Esophagus muscularis mucosa (tissue), 4 donors: Measurements from ENCODE around the gene CPSF4L. TPM values are rescaled to one million over a fixed set of nuclear protein-coding genes. Genes with fewer than 3 reads are reported as not detected.

ENCODE experiments used
- DNase-seq: peaks from one replicate; pipeline ENCODE4 v3.0.0-alpha.2; 2017; ENCODE audit errors: extremely low spot score
- H3K27ac ChIP-seq, 4 donors: fragments of 200-600 bp; sonication (generic); replicated peaks in 1 of 4; 1 replicate in 3 of 4; 2 replicates in 1 of 4; pipeline ENCODE4 v1.5.1; 2016 to 2019; ENCODE audit warnings: mild to moderate bottlenecking in 1 of 4
- H3K27me3 ChIP-seq, 4 donors: fragments of 200-600 bp; sonication (generic); one replicate each; pipeline versions ENCODE4 v1.5.1 to v1.6.0; 2016 to 2019
- H3K36me3 ChIP-seq, 4 donors: fragments of 200-600 bp; sonication (generic); one replicate each; pipeline ENCODE4 v1.5.1; 2016 to 2019
- H3K4me1 ChIP-seq, 4 donors: fragments of 200-600 bp; sonication (generic); one replicate each; pipeline ENCODE4 v1.5.1; 2016 to 2019
- H3K4me3 ChIP-seq, 4 donors: fragments of 200-600 bp; sonication (generic); 1 replicate in 2 of 4; 2 replicates in 2 of 4; pipeline ENCODE4 v1.5.1; 2016 to 2019; ENCODE audit warnings: mild to moderate bottlenecking in 4 of 4, moderate library complexity in 1 of 4
- H3K9me3 ChIP-seq, 4 donors: fragments of 200-600 bp; sonication (generic); 1 replicate in 3 of 4; 2 replicates in 1 of 4; pipeline ENCODE4 v1.5.1; 2016 to 2019
- EP300 ChIP-seq: sonication (generic); formaldehyde crosslinking; IDR thresholded peaks from one replicate; pipeline ENCODE4 v1.6.1; 2017; ENCODE audit warnings: antibody characterized with exemption
- POLR2A ChIP-seq: fragments of 450-650 bp; IDR thresholded peaks from one replicate; pipeline ENCODE4 v1.6.1; 2017; ENCODE audit warnings: antibody characterized with exemption, moderate library complexity, mild to moderate bottlenecking, low read depth
- POLR2AphosphoS5 ChIP-seq, 2 donors: sonication (generic); formaldehyde crosslinking; IDR thresholded peaks; one replicate each; pipeline ENCODE4 v1.6.1; 2017; ENCODE audit warnings: antibody characterized with exemption in 2 of 2
- WGBS: methylation state at CpG from one replicate; pipeline ENCODE4 v1.1.5; 2018; 5-methylcytosine and 5-hydroxymethylcytosine counted together
- intact Hi-C: fragments of 100-400 bp; cut with DNase I; formaldehyde crosslinking; loops from one replicate; pipeline ENCODE4 v1.15.1; 2023
- total RNA-seq, 4 donors: library from RNA; depleted of rRNA; stranded (reverse); fragments of >200 nt; gene quantifications; one replicate each; pipeline versions ENCODE4 v1.1.0 to v1.2.1, GENCODE V29; 2016
- TF ChIP-seq, protein P1 (sequence below), 3 experiments: fragments of 200-600 bp in 2 of 3; fragments of 450-650 bp in 1 of 3; sonication (generic) in 2 of 3; IDR thresholded peaks; one replicate each; pipeline ENCODE4 v1.5.1; 2017 to 2019; ENCODE audit warnings: antibody characterized with exemption in 3 of 3, mild to moderate bottlenecking in 2 of 3, moderate library complexity in 1 of 3

CPSF4L gene
- total RNA-seq, 4 donors from 2014 or later = not detected

DNA sequence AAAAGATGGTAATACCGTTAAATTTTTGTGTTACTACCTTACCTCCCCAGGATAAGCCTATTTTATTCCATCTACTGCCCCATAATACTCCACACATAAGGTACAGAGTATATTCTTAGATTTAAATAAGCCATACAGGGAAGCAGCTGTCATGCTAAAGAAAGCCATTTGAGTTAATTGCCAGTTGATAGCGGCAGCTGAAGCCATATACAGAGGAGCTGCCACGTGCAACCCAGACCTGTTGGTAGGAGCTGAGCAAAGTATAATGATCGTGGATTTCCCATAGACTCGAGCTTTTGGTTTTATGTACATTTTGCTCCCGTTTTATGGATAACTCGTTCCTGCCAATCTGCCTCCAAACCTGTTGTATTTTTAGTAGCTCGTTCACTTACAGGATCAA lies 12.0 kb downstream of the CPSF4L start:
- Histone ChIP-seq H3K36me3 (peaks cover 0 to 42% (median 22%) of the 10 kb centered on the region in 4 donors), H3K4me3 (no peak overlapping the region), H3K9me3 (no peaks in the 10 kb centered on the region), H3K27ac (no peak overlapping the region), H3K27me3 (no peaks in the 10 kb centered on the region), H3K4me1 (no peaks in the 10 kb centered on the region)
- intact Hi-C loops = no loop called here
- DNase-seq = no peak
- no peak for TF ChIP-seq POLR2AphosphoS5 (IDR thresholded peaks at IDR 0.05)
- no peak for TF ChIP-seq POLR2A
- TF ChIP-seq EP300 = no peak
- TF ChIP-seq, protein P1, sequence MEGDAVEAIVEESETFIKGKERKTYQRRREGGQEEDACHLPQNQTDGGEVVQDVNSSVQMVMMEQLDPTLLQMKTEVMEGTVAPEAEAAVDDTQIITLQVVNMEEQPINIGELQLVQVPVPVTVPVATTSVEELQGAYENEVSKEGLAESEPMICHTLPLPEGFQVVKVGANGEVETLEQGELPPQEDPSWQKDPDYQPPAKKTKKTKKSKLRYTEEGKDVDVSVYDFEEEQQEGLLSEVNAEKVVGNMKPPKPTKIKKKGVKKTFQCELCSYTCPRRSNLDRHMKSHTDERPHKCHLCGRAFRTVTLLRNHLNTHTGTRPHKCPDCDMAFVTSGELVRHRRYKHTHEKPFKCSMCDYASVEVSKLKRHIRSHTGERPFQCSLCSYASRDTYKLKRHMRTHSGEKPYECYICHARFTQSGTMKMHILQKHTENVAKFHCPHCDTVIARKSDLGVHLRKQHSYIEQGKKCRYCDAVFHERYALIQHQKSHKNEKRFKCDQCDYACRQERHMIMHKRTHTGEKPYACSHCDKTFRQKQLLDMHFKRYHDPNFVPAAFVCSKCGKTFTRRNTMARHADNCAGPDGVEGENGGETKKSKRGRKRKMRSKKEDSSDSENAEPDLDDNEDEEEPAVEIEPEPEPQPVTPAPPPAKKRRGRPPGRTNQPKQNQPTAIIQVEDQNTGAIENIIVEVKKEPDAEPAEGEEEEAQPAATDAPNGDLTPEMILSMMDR (IDR thresholded peaks at IDR 0.05) = no peak
- 85% methylated on average over 8 of the region's 8 CpGs for WGBS

DNA sequence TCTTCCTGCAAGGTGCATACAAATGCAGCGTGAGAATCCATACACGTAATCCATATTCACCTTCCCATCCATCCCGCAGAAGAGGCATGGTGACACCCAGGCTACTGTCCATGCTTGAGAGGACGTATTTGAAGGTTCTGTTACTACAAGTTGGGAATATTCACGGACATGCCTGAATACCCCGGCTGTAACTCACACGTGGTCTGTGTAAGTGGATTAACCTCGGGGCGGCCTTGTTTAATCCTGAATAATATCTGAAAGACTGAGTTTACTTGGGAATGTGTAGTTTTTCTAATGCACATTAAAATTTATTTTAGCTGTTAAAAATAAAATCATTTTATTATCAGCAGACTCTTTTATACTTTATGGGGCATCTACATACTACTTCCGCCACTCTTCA lies 13.1 kb downstream of the CPSF4L start:
- H3K4me1 ChIP-seq = no peaks in the 10 kb centered on the region
- no peak for DNase-seq
- H3K27me3 ChIP-seq = no peaks in the 10 kb centered on the region
- no peaks in the 10 kb centered on the region for H3K9me3 ChIP-seq
- no peak overlapping the region for H3K27ac ChIP-seq
- WGBS = 86% methylated on average over 10 of the region's 10 CpGs
- TF ChIP-seq POLR2A (no peak), EP300 (no peak), POLR2AphosphoS5 (IDR thresholded peaks at IDR 0.05) (no peak)
- TF ChIP-seq, protein P1 (IDR thresholded peaks at IDR 0.05) = no peak
- H3K36me3 ChIP-seq = peaks cover 2 to 53% (median 29%) of the 10 kb centered on the region in 4 donors
- intact Hi-C loops = no loop called here
- no peak overlapping the region for H3K4me3 ChIP-seq

DNA sequence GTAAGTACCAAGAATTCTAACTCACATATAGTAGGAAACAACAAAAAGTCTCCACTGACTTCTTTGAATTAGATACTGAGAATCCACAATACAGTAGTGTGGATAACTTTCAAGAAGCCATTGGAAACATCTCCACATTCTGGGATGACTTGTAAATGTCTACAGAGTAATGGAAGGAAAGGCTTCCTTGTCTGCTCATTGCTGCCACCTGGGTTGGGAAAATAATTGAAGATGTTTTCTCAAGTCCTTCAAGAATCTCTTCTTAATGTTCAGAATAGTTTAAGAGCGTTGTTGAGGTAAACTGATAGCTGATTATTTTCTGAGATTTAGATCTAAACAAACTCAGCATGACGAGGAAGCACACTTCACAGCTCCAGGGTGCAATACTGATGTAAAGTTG lies 14.0 kb downstream of the CPSF4L start:
- 90% methylated on average over 2 of the region's 2 CpGs for WGBS

DNA sequence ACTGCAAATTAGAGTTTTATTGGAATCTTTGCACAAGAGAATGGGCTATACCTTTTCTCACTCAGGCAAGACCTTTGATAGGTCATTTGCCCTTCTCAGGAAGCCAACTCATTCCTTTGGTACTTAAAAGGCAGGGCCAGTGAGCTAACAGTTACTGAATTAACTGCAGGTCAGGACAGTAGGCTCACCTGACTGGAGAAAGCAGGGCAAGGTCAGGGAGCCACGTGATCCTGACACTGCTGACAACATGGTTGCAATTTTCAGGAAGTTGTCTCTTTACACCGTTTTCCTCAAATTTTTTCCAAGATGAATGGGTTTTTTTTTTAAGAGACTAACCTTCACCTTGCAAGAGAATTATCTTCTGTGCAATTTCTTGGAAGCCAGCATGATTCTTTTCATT lies 21.1 kb downstream of the CPSF4L start:
- TF ChIP-seq, protein P1 (IDR thresholded peaks at IDR 0.05) = no peak
- no peak for TF ChIP-seq EP300
- TF ChIP-seq POLR2AphosphoS5 (IDR thresholded peaks at IDR 0.05) = no peak
- TF ChIP-seq POLR2A = no peak
- Histone ChIP-seq H3K27ac (no peak overlapping the region), H3K27me3 (no peaks in the 10 kb centered on the region), H3K4me3 (no peak overlapping the region), H3K4me1 (peaks cover 7 to 18% (median 14%) of the 10 kb centered on the region in 4 donors), H3K36me3 (peaks cover 6 to 71% (median 48%) of the 10 kb centered on the region in 4 donors), H3K9me3 (no peaks in the 10 kb centered on the region)
- 61% methylated on average over 2 of the region's 2 CpGs for WGBS
- intact Hi-C loops = no loop called here
- DNase-seq = no peak

More for the DNA sequence above, 14.0 kb downstream of the CPSF4L start:
- no peaks in the 10 kb centered on the region for H3K9me3 ChIP-seq
- TF ChIP-seq, protein P1 (IDR thresholded peaks at IDR 0.05) = no peak
- no peaks in the 10 kb centered on the region for H3K4me1 ChIP-seq
- intact Hi-C loops = no loop called here
- H3K4me3 ChIP-seq = no peak overlapping the region
- DNase-seq = no peak
- H3K36me3 ChIP-seq = peaks cover 6 to 61% (median 36%) of the 10 kb centered on the region in 4 donors
- no peaks in the 10 kb centered on the region for H3K27me3 ChIP-seq
- H3K27ac ChIP-seq = no peak overlapping the region

DNA sequence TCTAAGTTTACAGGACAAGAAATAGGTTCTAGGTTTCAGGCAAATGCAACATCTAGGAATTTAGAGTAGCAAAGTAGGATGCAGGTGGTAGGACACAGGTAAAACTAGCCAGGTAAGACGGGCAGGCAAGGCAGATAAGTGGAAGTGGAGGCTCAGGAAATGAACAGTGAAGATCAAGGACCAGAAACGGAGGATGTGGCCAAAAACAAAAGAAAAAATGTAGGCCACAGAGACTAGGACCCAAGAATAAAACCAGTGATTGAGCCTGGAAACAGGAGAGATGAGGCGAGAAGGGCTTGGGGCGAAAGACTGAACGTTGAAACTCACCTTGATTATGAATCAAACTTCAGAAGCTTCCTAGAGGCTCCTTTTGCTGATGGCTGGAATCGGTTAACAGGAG lies 24.0 kb downstream of the CPSF4L start:
- no peak overlapping the region for H3K4me3 ChIP-seq
- no peaks in the 10 kb centered on the region for H3K9me3 ChIP-seq
- no peak overlapping the region for H3K27ac ChIP-seq
- H3K36me3 ChIP-seq = peaks cover 0 to 52% (median 37%) of the 10 kb centered on the region in 4 donors
- 74% methylated on average over 6 of the region's 6 CpGs for whole genome bisulfite sequencing
- no peaks in the 10 kb centered on the region for H3K27me3 ChIP-seq
- TF ChIP-seq EP300 (no peak), POLR2AphosphoS5 (IDR thresholded peaks at IDR 0.05) (no peak)
- TF ChIP-seq, protein P1 (IDR thresholded peaks at IDR 0.05) = no peak
- intact Hi-C loops = no loop called here
- no peak for DNase-seq
- H3K4me1 ChIP-seq = peaks cover 12 to 32% (median 26%) of the 10 kb centered on the region in 4 donors
